Right cardiac atrium (tissue), 5 donors: ENCODE results near the gene CDK9. TPM values are rescaled to one million over a fixed set of nuclear protein-coding genes. Genes with fewer than 3 reads are reported as not detected.

Source experiments
- ATAC-seq, 2 donors: fragments of 200-7000 bp; cut with Tn5 transposase; one replicate each; pipeline versions ENCODE4 v1.8.0 to v1.9.1; 2020; ENCODE audit warnings: moderate library complexity in 2 of 2, mild to moderate bottlenecking in 1 of 2
- DNase-seq, 3 donors: peaks; one replicate each; pipeline ENCODE4 v3.0.0-alpha.2; 2020
- H3K27ac ChIP-seq: one replicate; pipeline ENCODE4 v1.5.1; 2013; ENCODE audit warnings: mild to moderate bottlenecking, low read length, control low read depth, moderate library complexity
- H3K27me3 ChIP-seq: one replicate; pipeline ENCODE4 v1.6.1; 2013; ENCODE audit not compliant: control insufficient read depth, insufficient read depth
- H3K4me1 ChIP-seq: one replicate; pipeline ENCODE4 v1.6.1; 2013; ENCODE audit warnings: low read length; ENCODE audit not compliant: control insufficient read depth, insufficient read depth
- H3K4me3 ChIP-seq: one replicate; pipeline ENCODE4 v1.5.1; 2013; ENCODE audit warnings: low read length, control low read depth
- H3K9me3 ChIP-seq: one replicate; pipeline ENCODE4 v1.6.1; 2013; ENCODE audit warnings: low read length; ENCODE audit not compliant: control insufficient read depth
- WGBS: extraction: QIAGEN DNeasy Blood & Tissue Kit; methylation state at CpG from one replicate; pipeline ENCODE4 v1.1.7; 2013; 5-methylcytosine and 5-hydroxymethylcytosine counted together
- intact Hi-C, 4 donors: fragments of 100-400 bp; cut with DNase I; formaldehyde crosslinking; loops; one replicate each; pipeline versions ENCODE4 v1.11.0 to v1.14.0; 2022 to 2023
- polyA plus RNA-seq: library from polyadenylated mRNA; stranded (reverse); fragments of 200-250 nt; gene quantifications from one replicate; pipeline ENCODE4 v1.2.3, GENCODE V29; 2013
- total RNA-seq, 4 donors: library from RNA; stranded (reverse); fragmentation: NEBNext Ultra II Directional; extraction: Animal tissue kit (Norgen Biotek cat#: 25700); gene quantifications; one replicate each; pipeline ENCODE4 v1.2.1, GENCODE V29; 2021
- donor health status: healthy with polysubstance abuse.
- donor health status: DM: no; HTN: yes; CAD: no.
- donor health status: DM: no; HTN: no; CAD: no.
- donor health status: DM: no; HTN: yes; CAD: no; lungs with severe emphysema.
- donor health status: DM: yes; HTN: yes; CAD: no.

The CDK9 gene
- total and polyA plus RNA-seq, 5 donors, result 37.3 to 62.5 (median 58.6) TPM

GRCh38 chr9:127815512-127816361 is 29.9 kb downstream of the CDK9 start:
- no peak overlapping the region for H3K27ac ChIP-seq
- no peak overlapping the region for H3K4me3 ChIP-seq
- 84% methylated on average over 33 of the region's 33 CpGs for WGBS
- DNase-seq (peak; percentile 55 to 82 (median 75)), ATAC-seq (peak; percentile 0 to 1)
- intact Hi-C loops, result no loop called here
- H3K9me3 ChIP-seq, result no peaks in the 10 kb centered on the region
- H3K4me1 ChIP-seq, result no peaks in the 10 kb centered on the region
- no peaks in the 10 kb centered on the region for H3K27me3 ChIP-seq

GRCh38 chr9:127816362-127816725 is 30.5 kb downstream of the CDK9 start:
- Histone ChIP-seq H3K4me3 (no peak overlapping the region), H3K4me1 (no peaks in the 10 kb centered on the region), H3K9me3 (no peaks in the 10 kb centered on the region), H3K27me3 (no peaks in the 10 kb centered on the region), H3K27ac (no peak overlapping the region)
- intact Hi-C loops, result no loop called here
- 43% methylated on average over 3 of the region's 3 CpGs for WGBS
- no peak for ATAC-seq
- DNase-seq, result no peak

- WGBS, result 83% methylated on average over 8 of the region's 8 CpGs
- no peak for DNase-seq
- peak in 1 of 2 donors; percentile 0 for ATAC-seq
- H3K27me3 ChIP-seq, result no peaks in the 10 kb centered on the region
- no peak overlapping the region for H3K27ac ChIP-seq
- H3K4me3 ChIP-seq, result no peak overlapping the region
- no peaks in the 10 kb centered on the region for H3K9me3 ChIP-seq
- H3K4me1 ChIP-seq, result no peaks in the 10 kb centered on the region
- intact Hi-C loops, result no loop called here
Observed at GRCh38 chr9:127816728-127817127, 30.9 kb downstream of the CDK9 start.

- Histone ChIP-seq H3K9me3 (no peaks in the 10 kb centered on the region), H3K27me3 (no peaks in the 10 kb centered on the region), H3K4me3 (no peak overlapping the region), H3K4me1 (no peaks in the 10 kb centered on the region), H3K27ac (peak overlapping the region; percentile 6)
- DNase-seq (peak in 1 of 3 donors; percentile 67), ATAC-seq (no peak)
- 77% methylated on average over 17 of the region's 17 CpGs for WGBS
- intact Hi-C loops, result no loop called here
Observed at GRCh38 chr9:127817881-127818434, 32.1 kb downstream of the CDK9 start.

GRCh38 chr9:127818574-127818973 is 32.7 kb downstream of the CDK9 start:
- no peaks in the 10 kb centered on the region for H3K4me1 ChIP-seq
- peak in 1 of 3 donors; percentile 42 for DNase-seq
- H3K9me3 ChIP-seq, result no peaks in the 10 kb centered on the region
- no peak for ATAC-seq
- intact Hi-C loops, result no loop called here
- H3K27ac ChIP-seq, result no peak overlapping the region
- H3K27me3 ChIP-seq, result no peaks in the 10 kb centered on the region
- 86% methylated on average over 11 of the region's 11 CpGs for WGBS
- H3K4me3 ChIP-seq, result no peak overlapping the region

GRCh38 chr9:127822108-127822507 is 36.3 kb downstream of the CDK9 start:
- 62% methylated on average over 4 of the region's 4 CpGs for WGBS
- intact Hi-C loops, result no loop called here

GRCh38 chr9:127825319-127826051 is 39.7 kb downstream of the CDK9 start:
- peak; percentile 1 to 17 for ATAC-seq
- 48% methylated on average over 42 of the region's 42 CpGs for WGBS

More at GRCh38 chr9:127822108-127822507, 36.3 kb downstream of the CDK9 start:
- ATAC-seq, result no peak
- Histone ChIP-seq H3K4me1 (peaks cover 7% of the 10 kb centered on the region), H3K4me3 (no peak overlapping the region), H3K27me3 (no peaks in the 10 kb centered on the region), H3K27ac (no peak overlapping the region), H3K9me3 (no peaks in the 10 kb centered on the region)
- no peak for DNase-seq

GRCh38 chr9:127826253-127826913 is 40.5 kb downstream of the CDK9 start:
- Histone ChIP-seq H3K9me3 (no peaks in the 10 kb centered on the region), H3K27ac (peak overlapping the region; percentile 79), H3K4me1 (peaks cover 19% of the 10 kb centered on the region), H3K27me3 (no peaks in the 10 kb centered on the region), H3K4me3 (no peak overlapping the region)
- 40% methylated on average over 7 of the region's 7 CpGs for WGBS
- ATAC-seq, result no peak
- intact Hi-C loops, result loop anchor here in 1 of 4 donors (5.0 kb wide), 1 partner anchor 36 kb away; no protein-coding TSS in a partner anchor
- peak in 1 of 3 donors; percentile 74 for DNase-seq

More at GRCh38 chr9:127825319-127826051, 39.7 kb downstream of the CDK9 start:
- intact Hi-C loops, result loop anchor here in 1 of 4 donors (5.0 kb wide), 1 partner anchor 37 kb away; no protein-coding TSS in a partner anchor
- Histone ChIP-seq H3K9me3 (no peaks in the 10 kb centered on the region), H3K4me3 (no peak overlapping the region), H3K27ac (peak overlapping the region; percentile 47), H3K4me1 (peaks cover 19% of the 10 kb centered on the region), H3K27me3 (no peaks in the 10 kb centered on the region)
- peak; percentile 35 to 89 (median 87) for DNase-seq

- H3K4me3 ChIP-seq, result no peak overlapping the region
Observed at GRCh38 chr9:127828262-127829031, 42.6 kb downstream of the CDK9 start.

More at GRCh38 chr9:127828262-127829031, 42.6 kb downstream of the CDK9 start:
- ATAC-seq (peak; percentile 87 to 89), DNase-seq (peak; percentile 95 to 96 (median 96))
- H3K9me3 ChIP-seq, result no peaks in the 10 kb centered on the region
- 6% methylated on average over 34 of the region's 34 CpGs for WGBS
- intact Hi-C loops, result loop anchor here in 1 of 4 donors (5.0 kb wide), 1 partner anchor 34 kb away; no protein-coding TSS in a partner anchor
- H3K27me3 ChIP-seq, result no peaks in the 10 kb centered on the region
- peak overlapping the region; percentile 85 for H3K27ac ChIP-seq
- peaks cover 22% of the 10 kb centered on the region for H3K4me1 ChIP-seq
